IPS-11a (cell line): ENCODE measurements around the gene HERC2.
"Not testable (repeated sequence)": the region's sequence is repeated elsewhere in the genome, so short reads cannot be mapped to it uniquely, and the experiment has no call there.

Experiments used
- H3K4me3 ChIP-seq: one replicate; pipeline ENCODE4 v1.5.1; 2013; ENCODE audit warnings: low read depth, low read length, control low read depth

Gene HERC2

DNA sequence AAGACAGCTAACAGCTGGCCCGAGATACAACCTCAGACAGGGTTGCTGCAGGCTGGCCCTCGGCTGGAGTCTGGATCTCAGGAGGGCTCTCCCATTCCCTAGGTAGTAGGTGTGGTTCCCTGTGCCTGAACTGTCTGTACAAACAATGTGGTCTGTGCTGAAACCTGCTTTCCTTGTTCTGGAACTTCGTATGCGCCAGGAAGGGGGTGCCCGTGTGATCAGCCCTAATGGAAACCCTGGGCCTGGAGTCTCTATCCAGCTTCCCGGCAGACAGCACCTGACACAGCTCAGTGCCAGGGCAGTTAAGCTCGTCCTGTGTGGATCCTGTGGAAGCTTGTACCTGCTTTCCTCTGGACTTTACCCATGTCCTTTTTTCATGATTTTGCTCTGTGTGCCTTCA is 99.4 kb downstream of the HERC2 start:
- H3K4me3 ChIP-seq, result not testable (repeated sequence)

DNA sequence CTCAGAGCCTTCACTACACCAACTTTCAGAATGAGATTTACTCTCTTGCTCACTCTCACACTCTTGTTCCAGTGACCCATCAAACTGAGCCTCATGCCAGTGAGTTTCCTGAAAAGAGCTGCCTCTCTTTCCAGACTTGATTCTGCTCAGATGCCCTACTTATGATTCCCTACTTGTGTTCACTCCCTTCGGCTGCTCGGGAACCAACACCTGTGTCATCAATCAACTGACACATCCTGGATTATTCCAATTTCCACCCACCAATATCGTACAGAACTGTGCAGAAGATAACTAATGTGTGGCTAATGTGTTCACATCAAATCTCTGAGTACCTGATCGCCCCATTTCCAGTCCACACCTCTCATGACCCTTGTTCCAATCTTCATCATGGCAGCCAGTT is 100.3 kb downstream of the HERC2 start:
- not testable (repeated sequence) for H3K4me3 ChIP-seq

DNA sequence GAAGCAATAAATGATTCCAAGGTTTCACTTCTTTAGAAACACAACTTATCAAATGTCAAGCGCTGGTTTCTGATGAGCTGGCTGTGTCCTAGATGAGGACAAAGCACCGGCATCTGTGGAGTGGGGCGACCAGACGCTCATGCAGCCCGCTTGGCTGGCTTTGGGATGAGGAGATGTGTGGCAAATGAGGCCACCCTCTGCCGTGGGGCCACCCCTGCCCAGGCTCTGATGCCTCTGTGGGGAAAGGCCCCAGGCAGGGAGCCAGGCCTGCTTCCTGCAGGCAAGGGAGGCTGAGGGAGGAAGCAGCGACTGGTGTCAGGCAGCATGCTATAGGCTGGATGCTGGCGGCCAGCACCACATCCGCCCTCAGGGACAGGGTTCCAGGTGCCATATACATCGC is 102.9 kb downstream of the HERC2 start:
- no peak overlapping the region for H3K4me3 ChIP-seq

DNA sequence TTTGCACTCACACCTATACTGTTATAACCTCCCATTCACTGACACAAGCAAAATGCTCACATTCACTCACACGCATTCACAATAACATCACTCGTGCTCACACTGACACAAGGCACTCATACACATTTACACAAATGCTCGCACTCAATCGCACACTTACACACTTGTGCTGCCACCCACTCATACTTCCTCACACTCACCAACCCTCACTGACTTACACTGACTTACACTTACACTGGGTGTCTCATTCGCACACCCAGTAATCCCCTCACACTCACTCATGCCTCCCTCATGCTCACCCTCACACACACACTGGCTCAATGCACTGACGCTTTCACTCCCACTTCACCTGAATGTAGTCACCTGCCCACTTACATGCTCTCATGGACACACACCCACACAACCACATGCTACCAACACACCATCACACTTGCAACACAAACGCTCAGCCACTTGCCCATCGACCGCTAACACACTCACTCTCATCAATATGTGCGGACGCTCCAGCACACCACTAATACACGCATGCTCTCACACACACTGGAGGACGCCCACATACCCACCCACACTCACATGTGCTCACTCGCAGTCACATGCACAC is 104.9 kb downstream of the HERC2 start:
- not testable (repeated sequence) for H3K4me3 ChIP-seq

DNA sequence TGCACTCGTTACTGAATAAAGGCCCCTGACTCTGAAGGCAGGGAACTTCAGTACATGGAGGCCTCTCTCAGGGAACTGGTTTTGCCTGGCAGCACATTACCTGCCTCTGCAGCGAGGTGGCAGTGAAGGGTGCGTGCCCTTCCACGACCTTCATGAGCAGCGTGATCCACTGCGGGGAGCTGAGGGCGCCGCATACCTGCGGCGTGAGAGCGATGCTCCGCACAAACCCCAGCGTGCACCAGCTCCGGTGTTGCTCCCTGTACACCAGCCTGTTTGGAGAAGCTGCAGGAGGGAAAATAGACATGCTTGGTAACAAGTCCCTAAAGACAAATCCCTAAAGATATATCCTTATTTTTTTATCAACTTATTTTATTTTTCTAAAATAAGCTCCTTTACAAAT is 106.5 kb downstream of the HERC2 start:
- not testable (repeated sequence) for H3K4me3 ChIP-seq

DNA sequence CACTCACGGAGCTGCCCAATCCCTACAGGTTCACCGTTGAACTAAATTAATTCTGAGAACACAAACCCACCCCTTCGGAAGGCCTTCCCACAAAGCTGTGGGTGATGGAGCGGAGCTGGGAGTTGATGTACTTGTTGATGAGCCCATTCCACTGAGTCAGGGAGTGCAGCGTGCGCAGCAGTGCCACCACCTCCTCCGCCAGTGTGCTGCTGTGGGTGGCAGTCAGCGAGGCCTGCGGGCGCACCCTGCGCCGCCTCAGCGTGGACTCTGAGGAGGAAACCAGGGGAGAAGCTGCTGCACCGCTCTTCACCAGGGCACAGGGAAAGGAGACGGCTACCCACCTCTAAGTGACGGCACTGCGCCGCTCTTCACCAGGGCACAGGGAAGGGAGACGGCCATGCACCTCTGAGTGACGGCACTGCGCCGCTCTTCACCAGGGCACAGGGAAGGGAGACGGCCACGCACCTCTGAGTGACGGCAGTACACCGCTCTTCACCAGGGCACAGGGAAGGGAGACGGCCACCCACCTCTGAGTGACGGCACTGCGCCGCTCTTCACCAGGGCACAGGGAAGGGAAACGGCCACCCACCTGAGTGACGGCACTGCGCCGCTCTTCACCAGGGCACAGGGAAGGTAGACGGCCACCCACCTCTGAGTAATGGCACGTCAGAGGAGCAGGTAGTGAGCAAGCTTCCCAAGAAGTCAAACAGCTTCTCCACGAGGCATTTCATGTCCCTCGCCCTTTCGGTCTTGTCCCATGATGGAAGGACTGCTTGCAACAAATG is 107.8 kb downstream of the HERC2 start:
- not testable (repeated sequence) for H3K4me3 ChIP-seq

DNA sequence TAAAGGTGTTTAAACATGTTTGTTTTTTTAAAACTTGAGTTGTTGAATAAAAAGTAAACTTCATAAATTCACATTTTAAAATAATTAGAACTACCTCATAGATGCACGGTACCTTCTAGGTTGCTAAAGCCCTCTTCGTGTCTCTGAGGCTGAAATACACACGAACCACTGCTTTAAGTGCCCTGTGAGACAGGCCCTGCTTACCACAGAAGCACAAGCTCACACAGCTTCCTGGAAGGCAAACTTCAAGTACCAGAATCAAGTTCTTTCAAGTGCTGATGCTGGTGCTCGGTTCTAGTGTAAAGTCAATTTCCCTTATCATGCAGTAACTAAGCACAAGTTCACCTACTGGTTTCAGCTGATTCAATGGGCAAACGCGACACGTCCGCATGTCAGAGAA is 108.6 kb downstream of the HERC2 start:
- not testable (repeated sequence) for H3K4me3 ChIP-seq

DNA sequence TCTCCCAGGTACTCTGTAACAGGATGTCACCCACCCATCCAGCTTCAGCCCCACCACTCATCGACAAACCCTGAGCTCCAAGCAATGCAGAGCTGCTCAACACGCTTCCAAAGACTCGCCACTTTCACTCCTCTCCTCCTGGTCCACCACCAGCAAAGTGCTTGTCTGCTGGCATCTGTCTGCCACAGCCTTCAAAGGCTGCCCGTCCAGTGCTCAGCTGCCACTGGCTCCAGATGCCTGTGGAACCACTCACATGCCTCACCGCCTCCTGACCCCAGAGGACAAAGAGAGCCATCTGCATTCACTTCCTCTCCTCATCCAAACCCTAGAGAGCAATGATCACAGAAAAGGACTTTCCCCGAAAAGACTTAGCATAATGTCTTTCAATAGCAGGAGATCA is 113.4 kb downstream of the HERC2 start:
- no peak overlapping the region for H3K4me3 ChIP-seq

DNA sequence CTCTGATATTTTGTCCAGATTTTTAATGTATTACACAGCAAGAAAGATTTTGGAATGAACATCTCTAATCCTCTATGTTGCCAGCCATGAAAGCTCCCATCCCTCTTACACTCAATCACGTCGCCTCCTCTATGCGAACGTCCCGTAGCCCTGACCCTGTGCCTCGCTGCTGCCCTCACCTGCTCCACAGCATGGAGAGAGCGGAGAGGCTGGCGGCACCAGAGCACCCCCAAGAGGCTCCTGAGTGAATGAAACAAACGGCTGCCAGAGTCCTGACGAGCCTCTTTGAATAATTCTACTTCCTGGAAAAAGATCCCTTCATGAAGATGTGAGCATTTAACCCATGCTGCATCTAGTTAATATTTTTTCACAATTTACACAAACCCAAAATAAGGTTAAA is 116.3 kb downstream of the HERC2 start:
- not testable (repeated sequence) for H3K4me3 ChIP-seq

DNA sequence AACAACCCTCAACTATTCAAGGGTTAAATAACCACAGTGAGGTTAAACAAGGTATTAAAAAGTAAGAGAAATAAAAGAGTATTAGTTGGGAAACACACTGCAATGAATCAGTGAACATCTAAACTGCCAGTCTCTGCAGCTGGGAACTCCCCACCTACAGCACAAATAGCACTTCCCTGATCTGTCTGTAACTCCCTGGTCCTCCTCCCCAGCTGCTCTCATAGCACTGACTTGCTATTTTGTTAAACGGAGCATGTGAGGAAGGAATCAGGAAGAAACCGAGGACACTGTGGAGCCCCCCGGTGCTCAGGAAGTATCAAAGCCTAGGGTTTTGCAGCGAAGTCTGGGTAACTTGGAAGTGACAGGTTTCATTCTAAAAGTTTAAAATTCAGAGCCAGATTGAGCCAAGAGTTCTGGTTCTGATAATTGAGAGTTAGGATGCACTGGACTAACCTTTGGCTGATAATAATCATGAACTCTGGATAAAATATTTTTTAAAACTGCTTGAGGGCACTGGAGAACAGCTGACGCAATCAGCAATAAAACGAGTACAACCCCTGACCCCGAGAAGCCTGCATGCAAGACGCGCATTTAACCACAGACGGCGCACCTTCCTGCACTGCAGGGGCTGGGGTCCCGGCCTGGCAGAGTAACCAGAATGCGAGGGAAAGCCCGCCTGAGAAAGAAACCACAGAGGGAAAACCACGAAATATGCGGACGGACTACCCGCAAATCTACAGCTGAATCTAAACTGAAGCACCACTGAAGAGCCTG is 118.7 kb downstream of the HERC2 start:
- H3K4me3 ChIP-seq, result not testable (repeated sequence)

DNA sequence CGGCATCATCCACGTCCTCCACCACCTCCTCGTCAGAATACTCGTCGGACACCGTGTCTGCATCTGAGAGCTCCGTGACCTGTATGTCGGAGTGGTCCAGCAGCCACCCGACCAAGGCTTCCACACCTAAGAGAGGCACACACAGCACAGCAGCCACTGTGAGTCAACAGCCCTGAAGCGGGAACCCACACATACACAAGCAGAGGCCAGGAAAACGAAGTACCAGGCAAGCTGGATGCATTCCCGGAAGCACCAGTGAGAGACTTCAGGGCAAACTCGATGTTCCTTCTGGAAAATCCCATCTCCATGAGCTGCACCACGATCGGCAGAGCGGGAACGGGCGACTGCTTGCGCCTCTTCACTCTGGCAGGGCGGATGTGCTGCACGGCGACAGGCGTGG is 119.9 kb downstream of the HERC2 start:
- not testable (repeated sequence) for H3K4me3 ChIP-seq

DNA sequence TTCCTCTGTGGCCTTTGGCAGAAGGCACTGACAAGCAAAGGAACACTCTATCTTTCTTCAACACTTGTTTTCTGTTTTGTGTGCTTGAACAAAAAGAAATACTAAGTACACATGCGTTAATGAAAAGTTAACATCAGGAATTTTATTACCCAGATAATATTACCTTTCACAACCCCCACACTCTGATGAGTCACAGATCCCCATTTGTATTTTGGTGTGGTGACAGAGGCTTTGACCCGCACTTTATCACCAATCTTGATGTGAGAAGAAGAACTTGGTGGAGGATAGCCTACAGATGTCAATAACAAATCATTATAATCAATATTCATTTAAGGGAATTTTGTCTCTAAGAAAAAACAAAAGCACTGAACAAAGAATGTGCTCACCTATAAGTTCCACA is 123.8 kb downstream of the HERC2 start:
- H3K4me3 ChIP-seq, result not testable (repeated sequence)

DNA sequence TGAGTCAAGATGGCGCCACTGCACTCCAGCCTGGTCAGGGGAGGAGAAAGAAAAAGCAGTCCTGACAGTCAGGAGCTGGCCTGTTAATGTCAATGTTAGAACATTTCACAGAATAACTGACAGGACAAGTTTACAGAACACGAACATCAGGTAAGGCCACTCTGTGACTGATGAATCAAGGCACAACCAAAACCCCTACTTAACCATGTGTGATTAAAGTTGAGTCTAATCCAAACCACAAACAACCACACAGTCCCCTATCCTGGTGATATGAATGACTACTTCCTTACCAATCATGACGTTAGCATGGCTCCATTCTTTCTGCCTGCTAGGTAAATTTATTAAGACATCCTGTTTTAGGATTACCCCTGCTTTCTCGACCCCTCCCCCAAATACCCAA is 124.3 kb downstream of the HERC2 start:
- not testable (repeated sequence) for H3K4me3 ChIP-seq

DNA sequence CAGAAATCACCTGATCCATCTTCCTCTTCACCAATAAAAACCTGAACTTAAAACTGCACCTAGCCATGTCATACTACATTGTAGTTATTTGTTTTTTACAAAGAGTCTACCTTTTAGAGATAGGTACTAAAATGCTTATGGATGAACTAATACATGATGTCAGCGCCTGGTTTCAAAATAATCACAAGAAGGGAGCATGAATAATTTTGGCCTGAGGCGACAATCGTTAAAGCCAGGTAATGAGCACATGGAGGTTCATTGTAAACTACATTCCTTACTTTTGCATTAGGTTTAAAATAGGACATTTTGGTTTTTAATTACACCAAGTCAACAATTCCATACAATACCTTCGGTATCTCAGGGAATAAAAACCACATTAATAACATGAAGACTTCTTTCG is 125.4 kb downstream of the HERC2 start:
- not testable (repeated sequence) for H3K4me3 ChIP-seq

DNA sequence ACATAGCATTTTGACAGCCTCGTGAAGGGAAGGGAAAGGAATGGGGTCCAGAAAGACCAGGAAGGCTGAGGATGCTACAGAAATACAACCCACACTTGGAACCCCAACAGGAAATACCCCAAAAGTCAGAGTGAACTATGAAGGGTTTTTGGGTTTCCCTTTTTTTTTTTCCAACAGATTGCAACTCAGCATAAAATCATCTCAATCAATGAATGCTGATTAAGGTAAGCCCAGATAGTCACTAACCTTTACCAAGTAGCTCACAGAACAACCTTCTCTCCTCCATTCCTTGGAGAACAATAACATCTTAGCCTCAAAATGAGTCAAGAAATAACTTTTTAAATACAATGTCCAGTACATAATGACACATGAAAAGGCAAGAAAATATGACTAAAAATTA is 129.2 kb downstream of the HERC2 start:
- no peak overlapping the region for H3K4me3 ChIP-seq

DNA sequence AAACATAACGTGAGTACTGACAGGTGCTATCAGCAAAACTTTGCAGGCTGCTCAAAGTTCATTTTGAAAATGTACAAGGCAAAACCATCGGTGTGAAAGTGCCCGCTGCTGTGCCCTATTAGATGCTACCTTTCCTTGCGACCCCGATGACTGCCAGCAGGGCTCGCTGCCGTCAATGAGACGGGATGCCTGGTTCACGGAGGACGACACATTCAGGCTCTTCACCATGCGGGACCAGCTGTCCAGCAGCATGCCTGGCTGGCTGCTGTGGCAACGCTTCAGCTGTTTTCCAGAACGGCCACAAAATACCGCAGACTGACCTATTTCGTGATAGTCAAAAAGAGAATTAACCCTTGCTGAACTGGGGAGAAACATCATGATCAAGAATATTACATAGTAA is 130.1 kb downstream of the HERC2 start:
- no peak overlapping the region for H3K4me3 ChIP-seq

DNA sequence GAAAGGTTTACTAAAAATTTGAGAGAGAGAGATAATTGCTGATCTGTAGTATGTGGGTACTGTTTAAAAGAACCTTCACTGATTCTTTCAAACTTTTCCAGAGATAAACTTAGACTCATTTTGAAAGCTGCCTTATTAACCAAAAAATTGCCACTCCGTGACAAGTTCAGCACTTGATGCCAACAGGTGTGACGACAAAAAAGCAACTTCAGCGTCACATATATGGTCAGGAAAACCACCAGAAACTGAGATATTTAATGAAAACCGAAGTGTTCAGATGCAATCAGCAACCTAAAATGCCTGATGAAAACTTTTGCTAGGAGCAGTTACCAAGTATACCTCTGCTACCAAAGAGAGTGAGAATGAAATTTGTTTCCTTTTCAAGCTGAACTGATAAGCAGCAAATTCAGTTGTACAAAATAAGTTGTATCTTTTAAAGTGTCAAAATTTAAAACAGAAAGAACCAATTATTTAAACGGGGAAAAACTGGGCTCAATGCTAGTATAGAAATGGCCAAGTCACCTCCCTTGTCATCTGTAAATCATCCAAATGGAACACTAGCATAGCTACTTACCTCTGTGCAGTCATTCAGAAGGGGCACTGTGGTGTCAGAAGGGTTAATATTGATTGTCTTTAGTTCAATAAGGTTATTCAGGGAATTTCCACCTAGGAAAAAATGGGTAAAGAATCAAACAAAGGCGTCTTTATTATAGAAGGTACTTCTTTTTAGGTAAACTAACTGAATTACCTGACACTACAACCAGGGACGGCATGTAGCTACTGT is 131.4 kb downstream of the HERC2 start:
- no peak overlapping the region for H3K4me3 ChIP-seq

DNA sequence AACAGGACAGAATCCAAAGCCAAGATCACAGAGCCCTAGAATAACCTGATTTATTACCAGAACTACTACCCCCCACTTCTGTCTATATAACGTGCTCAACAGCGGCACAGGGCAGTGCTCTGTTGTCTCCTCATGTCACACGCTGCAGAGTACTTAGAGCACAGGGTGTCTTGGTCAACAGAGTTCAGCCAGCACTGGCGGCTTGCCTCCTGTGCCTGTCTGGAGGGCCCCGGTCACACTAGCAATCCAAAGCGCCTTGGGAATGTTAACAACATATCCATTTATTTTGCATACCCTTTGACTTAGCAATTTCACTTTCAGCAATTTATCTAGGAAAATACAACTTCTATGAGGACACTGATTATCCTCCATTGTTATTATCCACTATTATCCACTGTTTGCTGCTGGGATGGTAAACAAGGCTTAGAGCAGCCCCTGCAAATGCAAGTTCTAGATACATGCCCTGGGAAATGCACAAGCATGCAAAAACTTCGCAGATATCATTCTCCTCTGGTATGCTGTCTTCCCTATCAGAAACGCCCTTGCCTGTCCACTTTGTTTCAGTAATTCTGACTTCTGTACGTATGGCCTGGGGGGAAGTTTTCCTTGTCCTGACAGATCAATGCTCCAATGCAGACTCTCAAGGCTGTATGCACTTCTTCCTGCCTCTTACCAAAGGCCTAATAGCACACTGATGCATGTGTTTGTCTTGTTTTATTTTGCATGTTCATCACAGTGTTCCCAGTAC is 136.7 kb downstream of the HERC2 start:
- H3K4me3 ChIP-seq, result no peak overlapping the region

DNA sequence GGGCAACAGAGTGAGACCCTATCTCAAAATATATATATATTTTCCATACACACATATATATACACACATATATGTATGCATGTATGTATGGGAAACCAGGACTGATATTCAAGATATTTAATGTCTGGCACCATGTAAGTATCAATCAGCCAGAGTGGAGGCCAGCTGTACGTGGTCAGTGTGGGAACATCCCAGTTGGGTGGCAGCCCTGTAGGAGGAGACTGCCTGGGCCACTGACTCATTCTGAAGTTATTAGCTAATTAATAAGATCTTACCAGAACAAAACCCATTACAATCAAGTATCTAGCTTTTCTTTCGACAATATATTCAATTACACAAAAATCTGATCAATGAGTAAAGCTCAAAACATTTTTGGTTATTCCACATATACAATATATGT is 137.8 kb downstream of the HERC2 start:
- no peak overlapping the region for H3K4me3 ChIP-seq

DNA sequence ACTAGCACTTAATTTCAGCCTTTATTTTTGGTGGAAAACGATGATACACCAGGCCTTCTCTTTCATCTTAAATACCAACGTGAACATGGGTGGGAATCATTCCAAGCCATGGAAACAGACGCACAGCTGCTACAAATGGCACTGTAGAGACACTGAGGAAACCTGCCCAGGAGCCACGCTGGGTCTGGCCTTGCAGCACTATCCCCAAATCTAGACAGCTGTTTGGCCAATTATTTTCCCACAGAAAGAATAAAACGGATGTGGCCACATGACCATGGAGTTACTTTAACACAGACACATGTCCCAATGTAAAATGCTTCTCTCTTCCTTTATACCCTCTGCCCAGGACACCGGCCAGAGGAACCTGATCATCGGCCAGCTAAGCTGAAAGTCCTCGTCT is 139.2 kb downstream of the HERC2 start:
- no peak overlapping the region for H3K4me3 ChIP-seq

DNA sequence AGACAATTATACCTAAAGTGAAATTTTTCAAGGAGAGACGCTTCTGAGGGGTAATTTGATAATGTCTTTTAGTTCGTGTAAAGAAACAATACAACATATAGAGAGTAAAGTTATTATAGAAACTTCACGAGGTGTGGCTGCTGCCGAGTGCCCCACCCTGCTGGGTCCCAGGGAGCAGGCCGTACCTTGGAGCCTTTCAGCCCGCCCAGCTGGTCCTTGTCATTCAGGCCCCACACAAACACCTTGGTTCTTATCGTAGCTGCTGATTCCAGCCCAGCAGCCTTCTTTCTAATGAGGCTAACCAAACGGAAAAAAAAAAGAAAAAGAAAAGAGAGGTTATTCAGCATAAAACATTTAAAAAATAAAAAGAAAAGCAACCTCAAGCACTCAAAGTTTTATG is 139.8 kb downstream of the HERC2 start:
- no peak overlapping the region for H3K4me3 ChIP-seq
